Cardiac muscle cell (in vitro differentiated cells and primary cell): ENCODE results near the gene SBF1. TPM values are rescaled to one million over a fixed set of nuclear protein-coding genes. Genes with fewer than 3 reads are reported as not detected.
A peak's percentile ranks its signal among the peaks of the same experiment; 100 is the strongest.

Experiments
- DNase-seq, 2 donors: peaks; one replicate each; pipeline versions ENCODE4 v3.0.0 to v3.0.0-alpha.2; 2010 to 2017; ENCODE audit warnings: low read depth in 1 of 2, low spot score in 1 of 2
- H3K27ac ChIP-seq: fragments of 200-600 bp; sonication (generic); 2 replicates; pipeline ENCODE4 v1.5.1; 2016
- H3K27me3 ChIP-seq: fragments of 200-600 bp; sonication (generic); 2 replicates; pipeline ENCODE4 v1.6.0; 2016; ENCODE audit warnings: control low read depth
- H3K36me3 ChIP-seq: fragments of 200-600 bp; sonication (generic); 2 replicates; pipeline ENCODE4 v1.5.1; 2016; ENCODE audit warnings: control low read depth
- H3K4me1 ChIP-seq: fragments of 200-600 bp; sonication (generic); 2 replicates; pipeline ENCODE4 v1.8.1; 2017; ENCODE audit warnings: low read depth, mild to moderate bottlenecking, mixed run types
- H3K4me3 ChIP-seq: fragments of 200-600 bp; sonication (generic); 2 replicates; pipeline ENCODE4 v1.5.1; 2016; ENCODE audit warnings: mild to moderate bottlenecking
- H3K9me3 ChIP-seq: fragments of 200-600 bp; sonication (generic); 2 replicates; pipeline ENCODE4 v1.5.1; 2017; ENCODE audit warnings: low read depth, mild to moderate bottlenecking, control low read depth
- polyA plus RNA-seq: library from polyadenylated mRNA; unstranded; fragments of >200 nt; fragmentation: Nextera tagmentation; extraction: Ambion mirVana; gene quantifications from 2 replicates; pipeline ENCODE4 v1.2.1, GENCODE V29; 2016
- total RNA-seq: library from RNA; depleted of rRNA; stranded (reverse); fragments of >200 nt; gene quantifications from 2 replicates; pipeline ENCODE4 v1.2.3, GENCODE V29; 2016
- TF ChIP-seq, protein P1 (sequence below): IDR thresholded peaks from 2 replicates; pipeline ENCODE4 v1.5.1; 2012; ENCODE audit warnings: low read depth, mild to moderate bottlenecking, low read length

SBF1 gene
- total and polyA plus RNA-seq, 2 experiments from 2014 or later = 39.1 to 111 TPM

DNA sequence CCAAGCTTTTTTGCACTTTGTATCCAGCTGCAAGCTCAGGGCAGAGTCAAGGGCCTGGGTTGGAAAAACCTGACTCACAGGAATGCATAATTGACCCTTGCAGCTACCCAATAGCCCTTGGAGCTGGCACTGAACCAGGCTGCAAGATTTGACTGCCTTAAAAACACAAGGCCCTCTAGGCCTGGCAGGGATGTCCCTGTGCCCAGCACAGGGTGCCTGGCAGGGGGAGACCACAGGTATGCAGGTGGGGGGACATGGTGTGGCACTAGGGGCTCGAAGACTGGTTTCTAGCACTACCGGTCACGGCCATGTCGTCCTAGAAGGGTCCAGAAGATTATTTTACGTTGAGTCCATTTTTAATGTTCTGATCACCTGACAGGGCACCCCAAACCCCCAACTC, 30.2 kb downstream of the SBF1 start:
- peak; percentile 12 to 71 for DNase-seq
- Histone ChIP-seq H3K4me1 (no peaks in the 10 kb centered on the region), H3K27ac (peak overlapping the region; percentile 54), H3K4me3 (no peak overlapping the region), H3K27me3 (no peaks in the 10 kb centered on the region), H3K36me3 (peaks cover 17% of the 10 kb centered on the region), H3K9me3 (no peaks in the 10 kb centered on the region)
- TF ChIP-seq, protein P1, sequence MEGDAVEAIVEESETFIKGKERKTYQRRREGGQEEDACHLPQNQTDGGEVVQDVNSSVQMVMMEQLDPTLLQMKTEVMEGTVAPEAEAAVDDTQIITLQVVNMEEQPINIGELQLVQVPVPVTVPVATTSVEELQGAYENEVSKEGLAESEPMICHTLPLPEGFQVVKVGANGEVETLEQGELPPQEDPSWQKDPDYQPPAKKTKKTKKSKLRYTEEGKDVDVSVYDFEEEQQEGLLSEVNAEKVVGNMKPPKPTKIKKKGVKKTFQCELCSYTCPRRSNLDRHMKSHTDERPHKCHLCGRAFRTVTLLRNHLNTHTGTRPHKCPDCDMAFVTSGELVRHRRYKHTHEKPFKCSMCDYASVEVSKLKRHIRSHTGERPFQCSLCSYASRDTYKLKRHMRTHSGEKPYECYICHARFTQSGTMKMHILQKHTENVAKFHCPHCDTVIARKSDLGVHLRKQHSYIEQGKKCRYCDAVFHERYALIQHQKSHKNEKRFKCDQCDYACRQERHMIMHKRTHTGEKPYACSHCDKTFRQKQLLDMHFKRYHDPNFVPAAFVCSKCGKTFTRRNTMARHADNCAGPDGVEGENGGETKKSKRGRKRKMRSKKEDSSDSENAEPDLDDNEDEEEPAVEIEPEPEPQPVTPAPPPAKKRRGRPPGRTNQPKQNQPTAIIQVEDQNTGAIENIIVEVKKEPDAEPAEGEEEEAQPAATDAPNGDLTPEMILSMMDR = no peak

- no peaks in the 10 kb centered on the region for H3K9me3 ChIP-seq
- no peak for DNase-seq
- H3K27ac ChIP-seq = no peak overlapping the region
- H3K36me3 ChIP-seq = peaks cover 20% of the 10 kb centered on the region
- TF ChIP-seq, protein P1 = no peak
- no peaks in the 10 kb centered on the region for H3K27me3 ChIP-seq
- H3K4me1 ChIP-seq = no peaks in the 10 kb centered on the region
- H3K4me3 ChIP-seq = no peak overlapping the region
Observed at GRCh38 chr22:50443801-50444625, 30.8 kb downstream of the SBF1 start.

GRCh38 chr22:50443197-50443596, 31.6 kb downstream of the SBF1 start:
- TF ChIP-seq, protein P1 = no peak
- no peaks in the 10 kb centered on the region for H3K9me3 ChIP-seq
- H3K36me3 ChIP-seq = peaks cover 24% of the 10 kb centered on the region
- peak overlapping the region; percentile 36 for H3K27ac ChIP-seq
- no peaks in the 10 kb centered on the region for H3K27me3 ChIP-seq
- no peak for DNase-seq
- no peak overlapping the region for H3K4me3 ChIP-seq
- H3K4me1 ChIP-seq = no peaks in the 10 kb centered on the region

- Histone ChIP-seq H3K4me3 (no peak overlapping the region), H3K27ac (no peak overlapping the region), H3K27me3 (no peaks in the 10 kb centered on the region), H3K36me3 (peaks cover 16% of the 10 kb centered on the region), H3K4me1 (no peaks in the 10 kb centered on the region), H3K9me3 (no peaks in the 10 kb centered on the region)
- no peak for DNase-seq
- TF ChIP-seq, protein P1 = no peak
Observed at GRCh38 chr22:50441428-50441993, 33.3 kb downstream of the SBF1 start.

DNA sequence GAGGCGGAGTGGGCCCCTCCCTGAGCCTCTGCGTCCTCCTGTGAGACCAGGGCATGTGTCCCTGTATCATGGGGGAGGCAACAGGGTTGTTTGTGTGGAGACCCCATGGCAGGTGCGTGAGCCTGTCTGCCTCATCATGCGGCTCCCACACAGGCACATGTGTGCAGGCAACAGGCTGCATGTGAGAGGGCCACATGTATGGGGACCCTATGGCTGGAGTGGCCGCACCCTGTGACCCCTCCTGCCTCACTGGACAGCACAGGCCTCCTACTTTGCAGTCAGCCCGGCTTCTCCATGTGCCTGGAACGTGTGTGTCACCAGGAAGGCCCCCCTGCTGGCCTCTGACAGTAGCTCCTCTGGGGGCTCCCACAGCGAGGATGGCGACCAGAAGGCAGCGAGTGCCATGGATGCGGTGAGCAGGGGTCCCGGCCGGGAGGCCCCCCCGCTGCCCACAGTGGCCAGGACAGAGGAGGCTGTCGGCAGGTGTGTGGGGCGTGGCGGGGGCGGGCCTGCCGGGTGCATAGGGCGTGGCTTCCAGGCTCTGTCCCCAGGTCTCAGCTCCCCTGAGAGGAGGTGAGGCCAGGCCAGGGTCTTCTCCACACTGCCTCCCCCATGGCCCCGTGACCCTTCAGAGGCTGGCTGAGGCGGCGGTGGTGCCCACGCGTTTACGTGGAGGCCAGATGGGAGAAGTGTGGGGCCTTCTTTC, 34.1 kb downstream of the SBF1 start:
- no peak for DNase-seq
- H3K27me3 ChIP-seq = no peaks in the 10 kb centered on the region
- no peaks in the 10 kb centered on the region for H3K9me3 ChIP-seq
- no peaks in the 10 kb centered on the region for H3K4me1 ChIP-seq
- no peak overlapping the region for H3K27ac ChIP-seq
- TF ChIP-seq, protein P1 = no peak
- no peak overlapping the region for H3K4me3 ChIP-seq
- H3K36me3 ChIP-seq = peaks cover 16% of the 10 kb centered on the region
